ENCODE results near the gene SHROOM3. TPM values are rescaled to one million over a fixed set of nuclear protein-coding genes. Genes with fewer than 3 reads are reported as not detected.

Gene SHROOM3
- total RNA-seq, 1 donor from 2014 or later, result 6.9 TPM

- H3K4me3 ChIP-seq, result no peak overlapping the region
- H3K36me3 ChIP-seq, result no peaks in the 10 kb centered on the region
- no peak for TF ChIP-seq POLR2A (IDR thresholded peaks at IDR 0.05)
- no peak for TF ChIP-seq POLR2AphosphoS5 (IDR thresholded peaks at IDR 0.05; ENCODE audit: insufficient read depth in 1 of 2, low read depth in 1 of 2)
- TF ChIP-seq CTCF (IDR thresholded peaks at IDR 0.05), result no peak
- H3K9me3 ChIP-seq, result no peaks in the 10 kb centered on the region
- H3K27me3 ChIP-seq, result no peaks in the 10 kb centered on the region
- intact Hi-C loops (cut with DNase I), result no loop called here
- peaks cover 31% of the 10 kb centered on the region for H3K4me1 ChIP-seq
- H3K27ac ChIP-seq, result no peak overlapping the region
- no peak for DNase-seq (ENCODE audit: extremely low spot score in 2 of 2)
These were observed 185.9 kb downstream of the SHROOM3 start for GRCh38 chr4:76620723-76621468.

- intact Hi-C loops (cut with DNase I), result no loop called here
- TF ChIP-seq POLR2AphosphoS5 (IDR thresholded peaks at IDR 0.05; ENCODE audit: insufficient read depth in 1 of 2, low read depth in 1 of 2), result peak in 1 of 2 donors; percentile 10
- TF ChIP-seq CTCF (IDR thresholded peaks at IDR 0.05), result no peak
- TF ChIP-seq POLR2A (IDR thresholded peaks at IDR 0.05), result no peak
- no peak overlapping the region for H3K27ac ChIP-seq
- H3K36me3 ChIP-seq, result no peaks in the 10 kb centered on the region
- H3K4me1 ChIP-seq, result peaks cover 31% of the 10 kb centered on the region
- no peaks in the 10 kb centered on the region for H3K27me3 ChIP-seq
- DNase-seq (ENCODE audit: extremely low spot score in 2 of 2), result no peak
- H3K4me3 ChIP-seq, result no peak overlapping the region
- no peaks in the 10 kb centered on the region for H3K9me3 ChIP-seq
These were observed 187.1 kb downstream of the SHROOM3 start for GRCh38 chr4:76622126-76622525.

- H3K9me3 ChIP-seq, result no peaks in the 10 kb centered on the region
- intact Hi-C loops (cut with DNase I), result no loop called here
- TF ChIP-seq POLR2A (IDR thresholded peaks at IDR 0.05) (no peak), POLR2AphosphoS5 (IDR thresholded peaks at IDR 0.05; ENCODE audit: insufficient read depth in 1 of 2, low read depth in 1 of 2) (no peak), CTCF (IDR thresholded peaks at IDR 0.05) (no peak)
- no peaks in the 10 kb centered on the region for H3K27me3 ChIP-seq
- no peak overlapping the region for H3K4me3 ChIP-seq
- H3K36me3 ChIP-seq, result no peaks in the 10 kb centered on the region
- H3K4me1 ChIP-seq, result peaks cover 31% of the 10 kb centered on the region
- no peak overlapping the region for H3K27ac ChIP-seq
- DNase-seq (ENCODE audit: extremely low spot score in 2 of 2), result no peak
These were observed 187.7 kb downstream of the SHROOM3 start for GRCh38 chr4:76622717-76623116.

GRCh38 chr4:76623217-76624045 is 188.4 kb downstream of the SHROOM3 start:
- Histone ChIP-seq H3K27me3 (no peaks in the 10 kb centered on the region), H3K36me3 (no peaks in the 10 kb centered on the region), H3K27ac (no peak overlapping the region), H3K4me3 (no peak overlapping the region), H3K9me3 (no peaks in the 10 kb centered on the region), H3K4me1 (peaks cover 31% of the 10 kb centered on the region)
- TF ChIP-seq POLR2AphosphoS5 (IDR thresholded peaks at IDR 0.05; ENCODE audit: insufficient read depth in 1 of 2, low read depth in 1 of 2), result peak in 1 of 2 donors; percentile 36
- TF ChIP-seq CTCF (IDR thresholded peaks at IDR 0.05), result no peak
- DNase-seq (ENCODE audit: extremely low spot score in 2 of 2), result no peak
- intact Hi-C loops (cut with DNase I), result no loop called here
